Rectal smooth muscle tissue (tissue), 1 donor: Measurements from ENCODE around the gene ZFP36L2.

Experiments used
- H3K27ac ChIP-seq: one replicate; pipeline ENCODE4 v1.7.0; 2013; ENCODE audit warnings: low read depth, low read length, inconsistent platforms
- H3K27me3 ChIP-seq: one replicate; pipeline ENCODE4 v1.7.0; 2013; ENCODE audit warnings: low read length; ENCODE audit not compliant: control insufficient read depth, insufficient read depth
- H3K36me3 ChIP-seq: one replicate; pipeline ENCODE4 v1.7.0; 2013; ENCODE audit warnings: low read length; ENCODE audit not compliant: control insufficient read depth, insufficient read depth
- H3K4me1 ChIP-seq: one replicate; pipeline ENCODE4 v1.7.0; 2013; ENCODE audit warnings: low read length; ENCODE audit not compliant: control insufficient read depth, insufficient read depth
- H3K4me3 ChIP-seq: one replicate; pipeline ENCODE4 v1.7.0; 2013; ENCODE audit warnings: low read length
- H3K9ac ChIP-seq: one replicate; pipeline ENCODE4 v1.7.0; 2013; ENCODE audit warnings: low read length

Gene ZFP36L2

GRCh38 chr2:43226558-43226954 is at the start of gene ZFP36L2:
ZFP36L2 (minus strand) TSS chr2:43226606; CDS start chr2:43226315, 291 bp downstream.
- Histone ChIP-seq H3K4me3 (peak within 1 kb of the TSS; percentile 96), H3K4me1 (peaks cover 22% of the 10 kb centered on the region), H3K27me3 (no peaks in the 10 kb centered on the region), H3K27ac (peak within 1 kb of the TSS; percentile 100), H3K36me3 (peaks cover 29% of the 10 kb centered on the region), H3K9ac (peak within 1 kb of the TSS; percentile 97)

- no peak overlapping the region for H3K4me3 ChIP-seq
- H3K27ac ChIP-seq = no peak overlapping the region
- H3K27me3 ChIP-seq = no peaks in the 10 kb centered on the region
- no peak overlapping the region for H3K9ac ChIP-seq
- no peaks in the 10 kb centered on the region for H3K36me3 ChIP-seq
- H3K4me1 ChIP-seq = peaks cover 30% of the 10 kb centered on the region
These were observed 48.3 kb upstream of the ZFP36L2 start for GRCh38 chr2:43274721-43275120.

- Histone ChIP-seq H3K27me3 (no peaks in the 10 kb centered on the region), H3K27ac (no peak overlapping the region), H3K36me3 (no peaks in the 10 kb centered on the region), H3K4me1 (peaks cover 37% of the 10 kb centered on the region), H3K4me3 (no peak overlapping the region), H3K9ac (no peak overlapping the region)
These were observed 47.6 kb upstream of the ZFP36L2 start for GRCh38 chr2:43274055-43274454.

GRCh38 chr2:43273529-43273928 is 47.1 kb upstream of the ZFP36L2 start:
- no peak overlapping the region for H3K9ac ChIP-seq

GRCh38 chr2:43270930-43271615 is 44.7 kb upstream of the ZFP36L2 start:
- H3K36me3 ChIP-seq = no peaks in the 10 kb centered on the region
- H3K27ac ChIP-seq = no peak overlapping the region
- H3K4me3 ChIP-seq = no peak overlapping the region
- H3K27me3 ChIP-seq = no peaks in the 10 kb centered on the region
- H3K9ac ChIP-seq = no peak overlapping the region
- H3K4me1 ChIP-seq = peaks cover 30% of the 10 kb centered on the region

More at GRCh38 chr2:43273529-43273928, 47.1 kb upstream of the ZFP36L2 start:
- Histone ChIP-seq H3K4me1 (peaks cover 38% of the 10 kb centered on the region), H3K4me3 (no peak overlapping the region), H3K27me3 (no peaks in the 10 kb centered on the region), H3K36me3 (no peaks in the 10 kb centered on the region), H3K27ac (no peak overlapping the region)

- H3K4me3 ChIP-seq = no peak overlapping the region
- peaks cover 32% of the 10 kb centered on the region for H3K4me1 ChIP-seq
- peak overlapping the region; percentile 83 for H3K27ac ChIP-seq
- H3K27me3 ChIP-seq = no peaks in the 10 kb centered on the region
- no peaks in the 10 kb centered on the region for H3K36me3 ChIP-seq
- no peak overlapping the region for H3K9ac ChIP-seq
These were observed 44.1 kb upstream of the ZFP36L2 start for GRCh38 chr2:43270461-43270860.

GRCh38 chr2:43269706-43270105 is 43.3 kb upstream of the ZFP36L2 start:
- Histone ChIP-seq H3K4me1 (peaks cover 37% of the 10 kb centered on the region), H3K27me3 (no peaks in the 10 kb centered on the region), H3K4me3 (no peak overlapping the region), H3K27ac (peak overlapping the region; percentile 83), H3K36me3 (no peaks in the 10 kb centered on the region), H3K9ac (no peak overlapping the region)

GRCh38 chr2:43269074-43269572 is 42.7 kb upstream of the ZFP36L2 start:
- Histone ChIP-seq H3K36me3 (no peaks in the 10 kb centered on the region), H3K9ac (no peak overlapping the region), H3K4me1 (peaks cover 41% of the 10 kb centered on the region), H3K27ac (peak overlapping the region; percentile 83), H3K4me3 (no peak overlapping the region), H3K27me3 (no peaks in the 10 kb centered on the region)

- Histone ChIP-seq H3K4me3 (no peak overlapping the region), H3K36me3 (no peaks in the 10 kb centered on the region), H3K4me1 (peaks cover 43% of the 10 kb centered on the region), H3K27me3 (no peaks in the 10 kb centered on the region), H3K9ac (no peak overlapping the region), H3K27ac (peak overlapping the region; percentile 83)
These were observed 41.9 kb upstream of the ZFP36L2 start for GRCh38 chr2:43268066-43268953.

GRCh38 chr2:43267381-43267780 is 41.0 kb upstream of the ZFP36L2 start:
- H3K4me1 ChIP-seq = peaks cover 43% of the 10 kb centered on the region

GRCh38 chr2:43266711-43267111 is 40.3 kb upstream of the ZFP36L2 start:
- H3K4me1 ChIP-seq = peaks cover 43% of the 10 kb centered on the region
- no peak overlapping the region for H3K9ac ChIP-seq
- no peak overlapping the region for H3K27ac ChIP-seq
- H3K36me3 ChIP-seq = no peaks in the 10 kb centered on the region
- H3K27me3 ChIP-seq = no peaks in the 10 kb centered on the region
- H3K4me3 ChIP-seq = no peak overlapping the region

More at GRCh38 chr2:43267381-43267780, 41.0 kb upstream of the ZFP36L2 start:
- Histone ChIP-seq H3K36me3 (no peaks in the 10 kb centered on the region), H3K27ac (no peak overlapping the region), H3K9ac (no peak overlapping the region), H3K27me3 (no peaks in the 10 kb centered on the region), H3K4me3 (no peak overlapping the region)

GRCh38 chr2:43265421-43265820 is 39.0 kb upstream of the ZFP36L2 start:
- Histone ChIP-seq H3K4me1 (peaks cover 43% of the 10 kb centered on the region), H3K4me3 (no peak overlapping the region), H3K9ac (no peak overlapping the region)

More at GRCh38 chr2:43265421-43265820, 39.0 kb upstream of the ZFP36L2 start:
- H3K36me3 ChIP-seq = no peaks in the 10 kb centered on the region
- peak overlapping the region; percentile 89 for H3K27ac ChIP-seq
- no peaks in the 10 kb centered on the region for H3K27me3 ChIP-seq
